D721Med (cell line): ENCODE results near the gene RABIF.
"Not testable (repeated sequence)": the region's sequence is repeated elsewhere in the genome, so short reads cannot be mapped to it uniquely, and the experiment has no call there.

ENCODE experiments used
- DNase-seq: peaks from one replicate; pipeline ENCODE4 v3.0.0; 2011; ENCODE audit warnings: low spot score; ENCODE audit not compliant: insufficient read length
- FAIRE-seq: peaks from 2 replicates; lab custom pipeline; 2011; peaks lifted over from hg19 to GRCh38; lab: Jason Lieb, UNC
- CTCF ChIP-seq: IDR thresholded peaks from 2 replicates; pipeline ENCODE4 v1.5.1; 2012; ENCODE audit warnings: mild to moderate bottlenecking, control low read depth; ENCODE audit not compliant: insufficient read depth; ENCODE audit errors: missing control alignments

RABIF gene

GRCh38 chr1:202923533-202923932, 34.6 kb upstream of the RABIF start:
- FAIRE-seq (peak; percentile 11), DNase-seq (no peak)
- TF ChIP-seq CTCF = no peak

- no peak for TF ChIP-seq CTCF
- FAIRE-seq (no peak), DNase-seq (no peak)
Measured at GRCh38 chr1:202919615-202920014, 30.7 kb upstream of the RABIF start.

- TF ChIP-seq CTCF = no peak
- DNase-seq (no peak), FAIRE-seq (no peak)
Measured at GRCh38 chr1:202915146-202915545, 26.2 kb upstream of the RABIF start.

- DNase-seq, FAIRE-seq: not testable (repeated sequence)
Measured at GRCh38 chr1:202912476-202912875, 23.5 kb upstream of the RABIF start.

GRCh38 chr1:202909494-202909893, 20.5 kb upstream of the RABIF start:
- no peak for FAIRE-seq
- no peak for DNase-seq
- no peak for TF ChIP-seq CTCF

- no peak for DNase-seq
- no peak for TF ChIP-seq CTCF
- no peak for FAIRE-seq
Measured at GRCh38 chr1:202908998-202909397, 20.0 kb upstream of the RABIF start.

- DNase-seq = no peak
- TF ChIP-seq CTCF = no peak
- FAIRE-seq = peak; percentile 76
Measured at GRCh38 chr1:202905331-202905730, 16.4 kb upstream of the RABIF start.

- not testable (repeated sequence) for DNase-seq, FAIRE-seq
Measured at GRCh38 chr1:202903808-202904207, 14.9 kb upstream of the RABIF start.
